ENCODE results near the gene EXOC2.

- TF ChIP-seq, protein P1, sequence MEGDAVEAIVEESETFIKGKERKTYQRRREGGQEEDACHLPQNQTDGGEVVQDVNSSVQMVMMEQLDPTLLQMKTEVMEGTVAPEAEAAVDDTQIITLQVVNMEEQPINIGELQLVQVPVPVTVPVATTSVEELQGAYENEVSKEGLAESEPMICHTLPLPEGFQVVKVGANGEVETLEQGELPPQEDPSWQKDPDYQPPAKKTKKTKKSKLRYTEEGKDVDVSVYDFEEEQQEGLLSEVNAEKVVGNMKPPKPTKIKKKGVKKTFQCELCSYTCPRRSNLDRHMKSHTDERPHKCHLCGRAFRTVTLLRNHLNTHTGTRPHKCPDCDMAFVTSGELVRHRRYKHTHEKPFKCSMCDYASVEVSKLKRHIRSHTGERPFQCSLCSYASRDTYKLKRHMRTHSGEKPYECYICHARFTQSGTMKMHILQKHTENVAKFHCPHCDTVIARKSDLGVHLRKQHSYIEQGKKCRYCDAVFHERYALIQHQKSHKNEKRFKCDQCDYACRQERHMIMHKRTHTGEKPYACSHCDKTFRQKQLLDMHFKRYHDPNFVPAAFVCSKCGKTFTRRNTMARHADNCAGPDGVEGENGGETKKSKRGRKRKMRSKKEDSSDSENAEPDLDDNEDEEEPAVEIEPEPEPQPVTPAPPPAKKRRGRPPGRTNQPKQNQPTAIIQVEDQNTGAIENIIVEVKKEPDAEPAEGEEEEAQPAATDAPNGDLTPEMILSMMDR (IDR thresholded peaks at IDR 0.05; ENCODE audit: extremely low read depth in 1 of 2, insufficient read depth in 1 of 2, low read depth in 1 of 2, low read length in 2 of 2): no peak
- TF ChIP-seq FOS (IDR thresholded peaks at IDR 0.05; ENCODE audit: borderline replicate concordance, insufficient read depth, low read length) (no peak), POLR2AphosphoS5 (IDR thresholded peaks at IDR 0.05; ENCODE audit: insufficient read depth, low read depth, low read length) (no peak), JUN (IDR thresholded peaks at IDR 0.05; ENCODE audit: borderline replicate concordance, insufficient read depth, insufficient read length, low read depth) (no peak), POLR2A (IDR thresholded peaks at IDR 0.05; ENCODE audit: low read depth, low read length) (no peak), EZH2 (IDR thresholded peaks at IDR 0.05; ENCODE audit: borderline replicate concordance, low read depth, low read length, severe bottlenecking) (no peak), GATA2 (IDR thresholded peaks at IDR 0.05; ENCODE audit: insufficient read depth, insufficient read length, low read depth, low read length) (no peak), MYC (IDR thresholded peaks at IDR 0.05; ENCODE audit: low read depth, low read length) (no peak)
- TF ChIP-seq, protein P2, sequence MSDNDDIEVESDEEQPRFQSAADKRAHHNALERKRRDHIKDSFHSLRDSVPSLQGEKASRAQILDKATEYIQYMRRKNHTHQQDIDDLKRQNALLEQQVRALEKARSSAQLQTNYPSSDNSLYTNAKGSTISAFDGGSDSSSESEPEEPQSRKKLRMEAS (IDR thresholded peaks at IDR 0.05; ENCODE audit: insufficient read depth, insufficient read length): no peak
Measured at GRCh38 chr6:599576-600448, 93.1 kb downstream of the EXOC2 start.
